A549 (cell line): ENCODE data around the gene CREB3L1. TPM values are rescaled to one million over a fixed set of nuclear protein-coding genes. Genes with fewer than 3 reads are reported as not detected.
"Not testable (repeated sequence)": the region's sequence is repeated elsewhere in the genome, so short reads cannot be mapped to it uniquely, and the experiment has no call there.

ENCODE experiments used
- ATAC-seq, 2 experiments: fragments of 200-7000 bp in 1 of 2; fragments of >200 bp in 1 of 2; cut with Nextera tagmentation in 1 of 2; cut with Tn5 transposase in 1 of 2; 3 replicates each; pipeline versions ENCODE4 v1.8.0 to v1.9.1; 2018 to 2020; ENCODE audit warnings: mild to moderate bottlenecking in 1 of 2, moderate library complexity in 1 of 2
- CTCF ChIA-PET: fragments of 300-600 bp; sonication (Branson Sonifier 250); formaldehyde crosslinking; extraction: SDS; loops from one replicate; lab custom pipeline; 2021; ENCODE audit warnings: antibody characterized with exemption, inconsistent platforms; lab: Yijun Ruan, JAX
- POLR2A ChIA-PET: fragments of 350-600 bp; formaldehyde crosslinking; extraction: SDS; loops from one replicate; lab custom pipeline; 2021; ENCODE audit warnings: antibody characterized with exemption, inconsistent platforms; lab: Yijun Ruan, JAX
- DNase-seq, 2 experiments: peaks; one replicate each; pipeline versions ENCODE4 v3.0.0 to v3.0.0-alpha.2; 2011 to 2016; ENCODE audit warnings: low read depth in 1 of 2, low spot score in 1 of 2
- FAIRE-seq: peaks from 2 replicates; lab custom pipeline; 2011; peaks lifted over from hg19 to GRCh38; lab: Jason Lieb, UNC
- H3K27ac ChIP-seq, 2 experiments: fragments of >200 bp; sonication (Bioruptor Twin); formaldehyde crosslinking; 3 replicates each; pipeline ENCODE4 v1.5.1; 2016 to 2017
- H3K4me1 ChIP-seq: fragments of >200 bp; sonication (Bioruptor Twin); formaldehyde crosslinking; 3 replicates; pipeline ENCODE4 v1.6.1; 2016
- H3K4me2 ChIP-seq: fragments of >200 bp; sonication (Bioruptor Twin); formaldehyde crosslinking; 3 replicates; pipeline ENCODE4 v1.6.1; 2016
- H3K4me3 ChIP-seq: fragments of >200 bp; sonication (Bioruptor Twin); formaldehyde crosslinking; 3 replicates; pipeline ENCODE4 v1.5.1; 2016
- H3K9me3 ChIP-seq: fragments of >200 bp; sonication (Bioruptor Twin); formaldehyde crosslinking; 3 replicates; pipeline ENCODE4 v1.6.1; 2016
- BCL3 ChIP-seq: fragments of >200 bp; sonication (Bioruptor Twin); formaldehyde crosslinking; IDR thresholded peaks from 3 replicates; pipeline ENCODE4 v1.6.1; 2016
- CHD4 ChIP-seq: fragments of 200-600 bp; sonication (generic); IDR thresholded peaks from 2 replicates; pipeline ENCODE4 v1.6.1; 2016; ENCODE audit warnings: antibody characterized with exemption, mild to moderate bottlenecking, borderline replicate concordance
- EHF ChIP-seq: fragments of 250-450 bp; sonication (Bioruptor Pico); IDR thresholded peaks from 2 replicates; pipeline ENCODE4 v1.5.0; 2020; ENCODE audit warnings: mild to moderate bottlenecking
- EHMT2 ChIP-seq: fragments of 200-600 bp; sonication (generic); IDR thresholded peaks from 2 replicates; pipeline ENCODE4 v1.6.1; 2016; ENCODE audit warnings: antibody characterized with exemption, low read depth, mild to moderate bottlenecking, moderate library complexity
- ESRRA ChIP-seq: fragments of 150-350 bp; IDR thresholded peaks from 2 replicates; pipeline ENCODE4 v1.6.1; 2014; ENCODE audit warnings: mild to moderate bottlenecking, low read length, borderline replicate concordance
- FOSB ChIP-seq: fragments of 250-450 bp; sonication (Bioruptor Pico); IDR thresholded peaks from 2 replicates; pipeline ENCODE4 v1.5.0; 2020; ENCODE audit warnings: mild to moderate bottlenecking, moderate library complexity
- GATA3 ChIP-seq: IDR thresholded peaks from 2 replicates; pipeline ENCODE4 v1.6.1; 2012; ENCODE audit warnings: borderline replicate concordance
- HDAC2 ChIP-seq: fragments of 200-600 bp; sonication (generic); IDR thresholded peaks from 2 replicates; pipeline ENCODE4 v1.6.1; 2016
- HEYL ChIP-seq: fragments of 250-450 bp; sonication (Bioruptor Pico); IDR thresholded peaks from 2 replicates; pipeline ENCODE4 v1.8.0; 2021; ENCODE audit warnings: mild to moderate bottlenecking, moderate library complexity
- HOXB13 ChIP-seq: fragments of 250-450 bp; sonication (Bioruptor Pico); IDR thresholded peaks from 2 replicates; pipeline ENCODE4 v1.5.0; 2020; ENCODE audit warnings: low read depth, mild to moderate bottlenecking, moderate library complexity
- MAFK ChIP-seq: fragments of 450-650 bp; IDR thresholded peaks from 2 replicates; pipeline ENCODE4 v1.6.1; 2014; ENCODE audit not compliant: partially characterized antibody
- MAZ ChIP-seq: fragments of 150-350 bp; IDR thresholded peaks from 2 replicates; pipeline ENCODE4 v1.6.1; 2014; ENCODE audit warnings: antibody characterized with exemption, low read depth, low read length, borderline replicate concordance
- MYC ChIP-seq: IDR thresholded peaks from 2 replicates; pipeline ENCODE4 v1.6.1; 2012; ENCODE audit warnings: mild to moderate bottlenecking, inconsistent platforms, low read length, improper control_type of control experiment, borderline replicate concordance
- NPAS2 ChIP-seq: fragments of 250-450 bp; sonication (Bioruptor Pico); IDR thresholded peaks from 2 replicates; pipeline ENCODE4 v1.8.0; 2022; ENCODE audit warnings: mild to moderate bottlenecking, moderate library complexity, borderline replicate concordance
- POLR2AphosphoS2 ChIP-seq: conservative IDR thresholded peaks from 2 replicates; pipeline ENCODE4 v1.6.1; 2012; ENCODE audit warnings: low read length, improper control_type of control experiment, inconsistent platforms
- RARB ChIP-seq: fragments of 250-450 bp; sonication (Bioruptor Pico); IDR thresholded peaks from 2 replicates; pipeline ENCODE4 v1.8.0; 2021; ENCODE audit warnings: mild to moderate bottlenecking, moderate library complexity
- RCOR1 ChIP-seq: fragments of 150-350 bp; IDR thresholded peaks from 2 replicates; pipeline ENCODE4 v1.6.1; 2014; ENCODE audit warnings: antibody characterized with exemption, low read length, low read depth
- REST ChIP-seq: fragments of 200-600 bp; sonication (generic); IDR thresholded peaks from 2 replicates; pipeline ENCODE4 v1.6.1; 2016; ENCODE audit warnings: antibody characterized with exemption, mild to moderate bottlenecking, moderate library complexity
- SMC3 ChIP-seq: fragments of >200 bp; sonication (Bioruptor Twin); formaldehyde crosslinking; IDR thresholded peaks from 3 replicates; pipeline ENCODE4 v1.6.1; 2018; ENCODE audit warnings: inconsistent platforms
- TP53 ChIP-seq: fragments of 250-450 bp; sonication (Bioruptor Pico); IDR thresholded peaks from 2 replicates; pipeline ENCODE4 v1.5.0; 2021; ENCODE audit warnings: mild to moderate bottlenecking, moderate library complexity
- ZC3H11A ChIP-seq: fragments of 450-650 bp; IDR thresholded peaks from 2 replicates; pipeline ENCODE4 v1.6.1; 2014; ENCODE audit warnings: antibody characterized with exemption, mild to moderate bottlenecking
- WGBS: methylation state at CpG from one replicate; pipeline ENCODE4 v1.1.6; 2017; ENCODE audit errors: missing lambda C conversion rate; 5-methylcytosine and 5-hydroxymethylcytosine counted together
- polyA plus RNA-seq, 4 experiments: library from polyadenylated mRNA; depleted of rRNA in 3 of 4; stranded (reverse); fragments of >200 nt; fragmentation: RNase III in 1 of 4; extraction: RNeasy Plus Mini Kit Qiagen cat#74134 plus additional on column Dnase treatment in 1 of 4; gene quantifications; 2 replicates in 3 of 4; 3 replicates in 1 of 4; pipeline ENCODE4 v1.2.3, GENCODE V29; 2011 to 2017
- TF ChIP-seq, protein P1 (sequence below): fragments of >200 bp; sonication (Bioruptor Twin); formaldehyde crosslinking; IDR thresholded peaks from 3 replicates; pipeline ENCODE4 v1.5.1; 2016

The CREB3L1 gene
- polyA plus RNA-seq, 2 of the 4 experiments (the other 2 are of a cell fraction) = 0.61 to 2.3 TPM

DNA sequence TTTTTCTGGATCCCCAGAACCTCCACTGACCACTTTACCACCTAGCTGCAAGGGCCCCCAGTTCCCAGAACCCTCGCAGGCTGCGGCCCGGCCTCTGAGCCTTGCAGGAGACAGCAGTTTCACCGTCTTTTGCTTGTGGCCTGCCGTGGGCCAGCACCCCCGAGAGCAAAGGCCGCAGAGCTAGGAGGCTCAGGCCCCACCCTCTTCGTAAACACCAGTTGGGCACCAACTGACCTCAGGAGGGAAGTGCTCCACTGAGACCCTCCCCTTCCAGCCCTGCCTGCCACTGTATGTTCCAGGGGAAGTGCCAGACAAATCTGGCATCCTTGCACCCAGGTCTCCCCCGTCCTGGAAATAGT is 23.4 kb upstream of the CREB3L1 start:
- POLR2A ChIA-PET = interaction anchor here (1.3 kb wide), 1 partner anchor 11 kb away, joined by 3 read pairs; no protein-coding TSS in a partner anchor
- Histone ChIP-seq H3K4me2 (peak overlapping the region; percentile 15; the same call in 1 of the 3 replicates), H3K27ac (peak overlapping the region in 1 of 2 experiments; percentile 66; a peak in 4 of 6 replicates), H3K4me1 (peaks cover 20% of the 10 kb centered on the region), H3K4me3 (no peak overlapping the region), H3K9me3 (no peaks in the 10 kb centered on the region)
- no peak for TF ChIP-seq GATA3
- TF ChIP-seq, protein P1, sequence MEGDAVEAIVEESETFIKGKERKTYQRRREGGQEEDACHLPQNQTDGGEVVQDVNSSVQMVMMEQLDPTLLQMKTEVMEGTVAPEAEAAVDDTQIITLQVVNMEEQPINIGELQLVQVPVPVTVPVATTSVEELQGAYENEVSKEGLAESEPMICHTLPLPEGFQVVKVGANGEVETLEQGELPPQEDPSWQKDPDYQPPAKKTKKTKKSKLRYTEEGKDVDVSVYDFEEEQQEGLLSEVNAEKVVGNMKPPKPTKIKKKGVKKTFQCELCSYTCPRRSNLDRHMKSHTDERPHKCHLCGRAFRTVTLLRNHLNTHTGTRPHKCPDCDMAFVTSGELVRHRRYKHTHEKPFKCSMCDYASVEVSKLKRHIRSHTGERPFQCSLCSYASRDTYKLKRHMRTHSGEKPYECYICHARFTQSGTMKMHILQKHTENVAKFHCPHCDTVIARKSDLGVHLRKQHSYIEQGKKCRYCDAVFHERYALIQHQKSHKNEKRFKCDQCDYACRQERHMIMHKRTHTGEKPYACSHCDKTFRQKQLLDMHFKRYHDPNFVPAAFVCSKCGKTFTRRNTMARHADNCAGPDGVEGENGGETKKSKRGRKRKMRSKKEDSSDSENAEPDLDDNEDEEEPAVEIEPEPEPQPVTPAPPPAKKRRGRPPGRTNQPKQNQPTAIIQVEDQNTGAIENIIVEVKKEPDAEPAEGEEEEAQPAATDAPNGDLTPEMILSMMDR = no peak
- ATAC-seq (peak in 1 of 2 experiments; percentile 74; a peak in 3 of 6 replicates), FAIRE-seq (no peak), DNase-seq (peak in 1 of 2 experiments; percentile 37)
- 54% methylated on average over 9 of the region's 9 CpGs for WGBS
- CTCF ChIA-PET = interaction anchor here (0.7 to 1.2 kb wide), 3 partner anchors 11 to 32 kb away, joined by 3 read pairs; no protein-coding TSS in a partner anchor

- Histone ChIP-seq H3K4me2 (no peak overlapping the region), H3K27ac (no peak overlapping the region), H3K4me3 (no peak overlapping the region), H3K9me3 (no peaks in the 10 kb centered on the region), H3K4me1 (peaks cover 9% of the 10 kb centered on the region)
- ATAC-seq (no peak), DNase-seq (no peak), FAIRE-seq (no peak)
- ChIA-PET CTCF (interaction anchor here (0.8 to 1.7 kb wide), 4 partner anchors 13 to 52 kb away, joined by 3 to 5 read pairs (median 4); partner anchors contain the start of gene CREB3L1), POLR2A (no interaction called here)
- 90% methylated on average over 3 of the region's 3 CpGs for WGBS
- TF ChIP-seq HOXB13 (CRISPR knock-in tag) (no peak), ESRRA (no peak), EHMT2 (no peak), EHF (no peak), POLR2AphosphoS2 (no peak), ZC3H11A (no peak), FOSB (no peak), NPAS2 (CRISPR knock-in tag) (no peak), TP53 (CRISPR knock-in tag) (no peak), BCL3 (no peak), RARB (CRISPR knock-in tag) (no peak), MAZ (no peak)
These were observed 20.9 kb upstream of the CREB3L1 start for GRCh38 chr11:46256540-46257001.

GRCh38 chr11:46259347-46259746 is 18.1 kb upstream of the CREB3L1 start:
- 78% methylated on average over 5 of the region's 5 CpGs for whole genome bisulfite sequencing
- POLR2A ChIA-PET, H3K4me1 ChIP-seq, H3K9me3 ChIP-seq, H3K27ac ChIP-seq, FAIRE-seq, H3K4me2 ChIP-seq, H3K4me3 ChIP-seq, ATAC-seq, DNase-seq: not testable (repeated sequence)
- CTCF ChIA-PET = interaction anchor here (0.5 to 2.0 kb wide), 7 partner anchors 19 to 626 kb away, joined by 3 to 9 read pairs (median 3); partner anchors contain the start of gene CREB3L1

- no peak for FAIRE-seq
- 84% methylated on average over 10 of the region's 10 CpGs for WGBS
- no peak for ATAC-seq
- Histone ChIP-seq H3K4me1 (no peaks in the 10 kb centered on the region), H3K4me3 (no peak overlapping the region), H3K9me3 (no peaks in the 10 kb centered on the region), H3K27ac (no peak overlapping the region), H3K4me2 (no peak overlapping the region)
- DNase-seq = no peak
- POLR2A ChIA-PET = no interaction called here
- TF ChIP-seq ZC3H11A = no peak
- TF ChIP-seq SMC3 = no peak
- no peak for TF ChIP-seq HEYL (CRISPR knock-in tag)
- TF ChIP-seq GATA3 = no peak
- no peak for TF ChIP-seq MAFK
- no peak for TF ChIP-seq RCOR1
- no peak for TF ChIP-seq HOXB13 (CRISPR knock-in tag)
- no peak for TF ChIP-seq CHD4
- TF ChIP-seq MYC = no peak
- TF ChIP-seq REST = no peak
- TF ChIP-seq HDAC2 = no peak
- CTCF ChIA-PET = interaction anchor here (0.5 to 2.0 kb wide), 7 partner anchors 18 to 625 kb away, joined by 3 to 9 read pairs (median 3); partner anchors contain the start of gene CREB3L1
These were observed 17.4 kb upstream of the CREB3L1 start for GRCh38 chr11:46259971-46260560.
